SW 1271 (cell line): ENCODE data around the gene BNC2.

Experiments
- DNase-seq, 2 experiments: peaks; one replicate each; lab custom pipeline; 2025; lab: John Stamatoyannopoulos, UW

Gene BNC2

GRCh38 chr9:16675131-16675530 is 195.3 kb downstream of the BNC2 start:
- DNase-seq: no peak

GRCh38 chr9:16673171-16673570 is 197.3 kb downstream of the BNC2 start:
- no peak for DNase-seq

GRCh38 chr9:16672501-16672900 is 198.0 kb downstream of the BNC2 start:
- DNase-seq: no peak

GRCh38 chr9:16671591-16672137 is 198.8 kb downstream of the BNC2 start:
- DNase-seq: no peak

GRCh38 chr9:16670791-16671190 is 199.7 kb downstream of the BNC2 start:
- no peak for DNase-seq

GRCh38 chr9:16668734-16669295 is 201.7 kb downstream of the BNC2 start:
- DNase-seq: no peak

GRCh38 chr9:16664211-16664610 is 206.3 kb downstream of the BNC2 start:
- no peak for DNase-seq

GRCh38 chr9:16661816-16662215 is 208.7 kb downstream of the BNC2 start:
- DNase-seq: no peak

GRCh38 chr9:16659096-16659495 is 211.4 kb downstream of the BNC2 start:
- no peak for DNase-seq

- no peak for DNase-seq
Measured at GRCh38 chr9:16656432-16657169, 213.9 kb downstream of the BNC2 start.

- DNase-seq: no peak
Measured at GRCh38 chr9:16654596-16655126, 215.8 kb downstream of the BNC2 start.

- DNase-seq: no peak
Measured at GRCh38 chr9:16653491-16654399, 216.7 kb downstream of the BNC2 start.

- no peak for DNase-seq
Measured at GRCh38 chr9:16652582-16652981, 217.9 kb downstream of the BNC2 start.

GRCh38 chr9:16651446-16651964 is 219.0 kb downstream of the BNC2 start:
- DNase-seq: no peak

- DNase-seq: no peak
Measured at GRCh38 chr9:16645970-16646369, 224.5 kb downstream of the BNC2 start.

- no peak for DNase-seq
Measured at GRCh38 chr9:16642421-16643109, 227.9 kb downstream of the BNC2 start.

GRCh38 chr9:16640649-16641048 is 229.8 kb downstream of the BNC2 start:
- DNase-seq: peak in 1 of 2 experiments; percentile 11

GRCh38 chr9:16639644-16640043 is 230.8 kb downstream of the BNC2 start:
- DNase-seq: no peak

GRCh38 chr9:16637911-16638310 is 232.6 kb downstream of the BNC2 start:
- no peak for DNase-seq

GRCh38 chr9:16637218-16637617 is 233.3 kb downstream of the BNC2 start:
- no peak for DNase-seq

GRCh38 chr9:16633794-16634193 is 236.7 kb downstream of the BNC2 start:
- no peak for DNase-seq
